Fibroblast of gingiva (primary cell): Measurements from ENCODE around the gene VEGFB.

Experiments
- DNase-seq: peaks from one replicate; pipeline ENCODE4 v3.0.0-alpha.2; 2011; ENCODE audit warnings: low read depth

The VEGFB gene, protein sequence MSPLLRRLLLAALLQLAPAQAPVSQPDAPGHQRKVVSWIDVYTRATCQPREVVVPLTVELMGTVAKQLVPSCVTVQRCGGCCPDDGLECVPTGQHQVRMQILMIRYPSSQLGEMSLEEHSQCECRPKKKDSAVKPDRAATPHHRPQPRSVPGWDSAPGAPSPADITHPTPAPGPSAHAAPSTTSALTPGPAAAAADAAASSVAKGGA

DNA sequence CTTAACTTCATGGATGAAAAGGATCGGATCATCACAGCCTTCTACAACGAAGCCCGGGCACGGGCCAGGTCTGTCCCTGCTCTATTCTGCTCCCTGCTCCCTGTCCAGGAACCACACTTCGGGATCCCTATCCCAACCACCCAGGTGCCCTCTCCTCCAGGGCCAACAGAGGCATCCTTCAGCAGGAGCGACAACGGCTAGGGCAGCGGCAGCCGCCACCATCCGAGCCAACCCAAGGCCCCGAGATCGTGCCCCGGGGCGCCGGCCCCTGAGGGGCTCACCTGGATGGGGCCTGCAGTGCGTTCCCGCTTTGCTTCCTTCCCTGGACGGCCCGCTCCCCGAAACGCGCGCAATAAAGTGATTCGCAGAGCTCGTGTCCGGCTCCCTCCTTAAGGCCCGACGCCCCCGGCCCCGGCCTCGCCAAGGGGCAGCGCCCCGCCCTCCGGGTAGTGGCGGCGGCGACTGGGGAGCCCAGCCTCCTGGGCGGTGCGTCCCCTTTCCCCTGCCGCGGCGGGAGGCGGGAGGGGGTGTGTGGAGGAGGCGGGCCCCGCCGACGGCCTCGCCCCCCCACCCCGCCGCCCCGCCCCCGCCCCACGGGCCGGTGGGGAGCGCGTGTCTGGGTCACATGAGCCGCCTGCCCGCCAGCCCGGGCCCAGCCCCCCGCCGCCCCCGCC is at the start of gene VEGFB:
VEGFB (plus strand) TSS at position 672 of the 674 bp plus-strand sequence. CDS start 250 bp downstream, outside the sequence.
- peak; percentile 58 for DNase-seq

GRCh38 chr11:64185175-64185692 is 49.1 kb upstream of the VEGFB start:
- peak; percentile 85 for DNase-seq

- peak; percentile 100 for DNase-seq
Observed at GRCh38 chr11:64185693-64186491, 48.5 kb upstream of the VEGFB start, which contains the start of gene STIP1. TSS of gene STIP1 (plus strand) at chr11:64186171. CDS start at chr11:64186262, 91 bp downstream.

- no peak for DNase-seq
Observed at GRCh38 chr11:64186492-64187165, 47.8 kb upstream of the VEGFB start.

DNA sequence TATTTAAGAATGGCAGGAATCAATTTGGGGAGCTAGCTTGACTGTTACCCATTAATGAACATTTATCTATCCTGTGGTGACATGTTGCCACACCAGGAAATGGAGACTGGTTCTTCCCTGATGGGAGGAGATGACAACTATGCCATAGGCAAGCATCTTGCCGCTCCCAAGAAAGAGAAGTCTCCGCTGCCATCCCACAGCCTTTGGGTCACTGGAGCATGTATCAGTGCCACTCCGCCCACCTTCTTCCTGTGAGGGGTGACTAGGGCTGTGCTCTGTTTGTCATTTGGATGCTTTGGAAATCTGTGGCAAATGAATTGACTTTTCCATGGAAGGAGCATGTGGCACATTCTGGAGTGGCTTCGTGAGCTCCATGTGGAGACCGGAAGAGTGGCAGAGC is 42.0 kb upstream of the VEGFB start:
- no peak for DNase-seq

GRCh38 chr11:64196626-64197025 is 37.8 kb upstream of the VEGFB start:
- no peak for DNase-seq

DNA sequence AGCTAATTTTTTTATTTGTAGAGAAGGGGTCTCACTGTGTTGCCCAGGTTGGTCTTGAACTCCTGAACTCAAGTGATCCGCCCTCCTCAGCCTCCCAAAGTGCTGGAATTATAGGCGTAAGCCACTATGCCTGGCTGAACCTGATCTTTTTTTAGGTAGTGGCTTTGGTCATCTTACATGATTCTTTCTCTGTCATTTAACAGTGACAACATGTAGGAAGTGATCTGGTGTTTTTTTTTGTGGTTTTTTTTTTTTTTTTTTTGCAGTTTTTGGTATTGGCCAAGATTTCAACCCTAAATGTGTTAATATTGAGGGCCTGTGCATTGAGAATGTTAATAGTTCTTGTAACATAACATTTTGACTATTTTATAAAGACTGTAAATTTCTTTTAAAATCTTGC is 35.9 kb upstream of the VEGFB start:
- DNase-seq = no peak

DNA sequence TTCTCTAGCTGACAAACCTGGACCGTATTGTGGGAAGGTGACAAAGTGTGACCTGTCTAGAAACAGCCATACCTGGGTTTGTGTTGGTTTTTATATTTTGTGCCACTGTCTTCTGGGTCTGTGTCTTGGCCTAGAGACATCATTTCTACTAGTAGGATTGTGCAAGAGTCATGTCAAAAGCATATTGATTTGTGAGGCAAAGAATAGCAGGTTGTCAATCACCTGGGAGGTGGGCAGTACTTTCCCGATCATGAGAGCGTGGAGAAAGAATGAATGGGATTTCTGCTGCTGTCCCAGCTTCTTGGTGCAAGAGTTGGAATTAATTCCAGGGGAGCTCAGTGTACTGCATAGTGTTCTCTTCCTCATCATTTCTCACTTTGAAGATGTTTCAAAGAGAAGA is 32.8 kb upstream of the VEGFB start:
- no peak for DNase-seq

DNA sequence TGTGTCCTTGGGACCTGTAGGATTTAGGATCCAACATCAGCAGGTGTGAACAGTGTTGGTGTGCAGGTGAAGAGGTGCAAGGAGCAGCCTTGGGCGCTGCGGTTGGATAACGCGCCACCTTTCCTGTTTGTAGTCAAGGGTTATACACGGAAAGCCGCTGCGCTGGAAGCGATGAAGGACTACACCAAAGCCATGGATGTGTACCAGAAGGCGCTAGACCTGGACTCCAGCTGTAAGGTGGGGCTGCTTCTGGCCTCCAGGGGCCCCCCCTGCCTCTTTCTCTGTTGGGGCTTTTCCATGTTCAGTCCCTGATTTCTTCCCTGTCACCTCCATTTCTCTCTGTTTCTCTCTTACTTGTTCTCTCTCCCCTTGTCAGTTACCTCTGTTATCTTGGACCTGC is 31.4 kb upstream of the VEGFB start:
- no peak for DNase-seq

DNA sequence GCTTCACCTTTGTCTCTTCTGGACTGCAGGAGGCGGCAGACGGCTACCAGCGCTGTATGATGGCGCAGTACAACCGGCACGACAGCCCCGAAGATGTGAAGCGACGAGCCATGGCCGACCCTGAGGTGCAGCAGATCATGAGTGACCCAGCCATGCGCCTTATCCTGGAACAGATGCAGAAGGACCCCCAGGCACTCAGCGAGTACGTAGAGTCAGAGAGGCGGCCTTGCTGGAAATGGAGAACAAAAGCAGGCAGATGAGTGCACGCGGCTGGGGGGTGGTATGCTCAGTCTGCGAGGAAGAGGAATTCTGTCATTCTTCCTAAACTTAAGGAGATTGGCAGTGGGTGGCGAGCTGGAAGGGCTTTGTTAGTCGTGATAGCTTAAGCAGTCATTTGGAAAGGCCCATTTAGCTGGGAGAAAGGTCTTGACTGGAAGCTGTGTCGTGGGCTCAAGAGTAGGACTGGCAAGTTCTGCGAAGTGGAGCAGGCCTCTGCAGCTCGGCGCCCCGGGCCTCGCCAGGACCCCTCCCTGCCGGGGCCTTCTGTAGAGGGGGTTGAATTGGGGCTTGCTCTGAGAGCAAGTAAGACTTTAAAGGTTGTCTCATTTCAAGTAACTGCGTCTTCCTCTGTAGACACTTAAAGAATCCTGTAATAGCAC is 30.8 kb upstream of the VEGFB start:
- no peak for DNase-seq

GRCh38 chr11:64204080-64204440 is 30.3 kb upstream of the VEGFB start:
- no peak for DNase-seq

- peak; percentile 95 for DNase-seq
Observed at GRCh38 chr11:64204464-64204989, 29.9 kb upstream of the VEGFB start.

GRCh38 chr11:64206457-64207255 is 27.7 kb upstream of the VEGFB start, which contains the start of gene FERMT3:
TSS of gene FERMT3 (plus strand) at chr11:64206721. CDS start at chr11:64207365, 644 bp downstream.
- no peak for DNase-seq

GRCh38 chr11:64207256-64208085 is 26.9 kb upstream of the VEGFB start:
- peak; percentile 74 for DNase-seq

- no peak for DNase-seq
Observed at GRCh38 chr11:64208086-64208795, 26.1 kb upstream of the VEGFB start.

DNA sequence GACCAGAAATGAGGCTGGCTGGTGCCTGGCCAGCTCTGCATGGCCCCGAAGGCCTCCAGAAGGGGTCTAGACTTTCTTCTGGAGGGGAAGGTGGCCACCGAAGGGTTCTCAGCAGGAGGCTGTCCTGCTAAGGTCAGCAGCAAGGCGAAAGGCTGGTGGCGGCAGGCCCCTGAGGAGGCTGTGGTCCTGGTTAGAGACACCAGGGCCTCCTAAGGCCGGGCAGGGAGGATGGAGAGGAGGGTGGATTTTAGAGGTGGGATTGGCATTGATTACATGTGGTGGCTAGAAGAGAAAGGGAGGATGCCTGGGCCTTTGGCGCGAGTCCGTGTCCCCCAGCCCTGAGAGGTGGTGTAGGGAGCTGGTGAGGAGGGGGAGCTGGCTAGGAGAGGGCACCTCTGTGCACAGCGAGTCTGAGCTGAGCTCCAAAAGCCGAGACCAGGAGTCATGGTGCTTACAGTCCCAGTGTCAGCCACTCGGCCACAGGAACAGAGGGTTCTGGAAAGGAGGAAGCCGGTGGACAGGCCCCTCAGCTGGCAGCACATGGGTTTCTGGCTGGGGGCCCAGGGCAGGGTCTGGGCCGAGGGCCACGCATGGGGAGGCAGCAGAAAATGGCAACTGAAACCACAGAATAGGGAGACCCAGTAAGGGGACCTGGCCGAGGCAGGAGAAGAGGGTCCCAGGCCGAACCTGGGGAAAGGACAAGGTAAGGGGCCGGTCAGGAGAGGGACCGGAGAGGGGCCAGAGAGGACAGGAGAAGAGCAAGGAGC is 25.4 kb upstream of the VEGFB start:
- no peak for DNase-seq

GRCh38 chr11:64209563-64209843 is 24.9 kb upstream of the VEGFB start:
- no peak for DNase-seq

DNA sequence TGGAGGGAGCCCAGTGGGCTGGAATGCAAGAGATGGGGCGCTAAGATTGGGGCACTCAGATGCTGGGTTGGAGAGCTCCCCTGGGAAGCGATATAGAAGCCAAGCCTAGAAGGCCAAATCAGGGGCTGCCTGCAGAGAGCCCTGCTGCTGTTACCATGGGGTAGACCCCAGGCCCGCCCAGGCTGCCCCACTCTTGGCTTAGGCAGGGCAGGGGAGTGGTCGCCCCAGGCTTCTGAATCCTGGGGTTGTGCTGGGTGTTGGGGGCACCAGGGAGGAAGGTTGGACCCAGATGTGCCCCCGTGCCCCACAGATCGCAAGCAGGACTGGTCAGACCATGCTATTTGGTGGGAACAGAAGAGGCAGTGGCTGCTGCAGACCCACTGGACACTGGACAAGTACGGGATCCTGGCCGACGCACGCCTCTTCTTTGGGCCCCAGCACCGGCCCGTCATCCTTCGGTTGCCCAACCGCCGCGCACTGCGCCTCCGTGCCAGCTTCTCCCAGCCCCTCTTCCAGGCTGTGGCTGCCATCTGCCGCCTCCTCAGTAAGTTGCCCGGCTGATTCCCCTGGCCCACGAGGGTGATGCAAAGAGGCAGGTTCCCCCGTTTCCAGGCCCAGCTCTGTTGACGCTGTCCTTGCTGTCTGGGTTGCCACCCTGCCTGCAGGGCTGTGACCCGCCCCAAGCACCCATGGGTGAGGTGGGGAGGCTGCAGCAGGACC is 23.9 kb upstream of the VEGFB start:
- DNase-seq = no peak
